Panc1 (cell line): ENCODE results near the gene PLPP1. TPM values are rescaled to one million over a fixed set of nuclear protein-coding genes. Genes with fewer than 3 reads are reported as not detected.

ENCODE experiments used
- ATAC-seq: fragments of 200-7000 bp; cut with Tn5 transposase; 2 replicates; pipeline ENCODE4 v1.9.1; 2020; ENCODE audit warnings: mild to moderate bottlenecking, moderate library complexity
- BruUV-seq: library from RNA; stranded (reverse); fragments of 400-500 nt; replicated peaks from 2 replicates; lab custom pipeline; 2021; lab: Mats Ljungman, UMichigan
- CTCF ChIA-PET: fragments of 300-600 bp; sonication (Branson Sonifier 250); formaldehyde crosslinking; loops from one replicate; lab custom pipeline; 2022; ENCODE audit warnings: antibody characterized with exemption; lab: Charles Lee
- POLR2A ChIA-PET: fragments of 300-600 bp; sonication (Branson Sonifier 250); formaldehyde crosslinking; loops from one replicate; lab custom pipeline; 2022; ENCODE audit warnings: antibody characterized with exemption; lab: Charles Lee
- DNase-seq: peaks from one replicate; pipeline ENCODE4 v3.0.0-alpha.2; 2010; ENCODE audit warnings: low read depth, low spot score
- H3K27ac ChIP-seq: 2 replicates; pipeline ENCODE4 v1.5.1; 2011; ENCODE audit warnings: mild to moderate bottlenecking, low read length, inconsistent platforms
- H3K27me3 ChIP-seq: fragments of 200-500 bp; sonication (Bioruptor generic); 2 replicates; pipeline ENCODE4 v1.6.0; 2014; ENCODE audit warnings: low read length, inconsistent platforms; ENCODE audit not compliant: control insufficient read depth, insufficient read depth
- H3K36me3 ChIP-seq: fragments of 200-500 bp; sonication (Bioruptor generic); 2 replicates; pipeline ENCODE4 v1.5.1; 2014; ENCODE audit warnings: inconsistent platforms, mild to moderate bottlenecking, low read length, moderate library complexity; ENCODE audit not compliant: control insufficient read depth, insufficient read depth
- H3K4me1 ChIP-seq: 2 replicates; pipeline ENCODE4 v1.5.1; 2011; ENCODE audit warnings: inconsistent platforms, mild to moderate bottlenecking, low read length, moderate library complexity; ENCODE audit not compliant: control insufficient read depth, insufficient read depth
- H3K4me3 ChIP-seq, 2 experiments: 2 replicates each; pipeline ENCODE4 v1.5.1; 2011 to 2012; ENCODE audit warnings: low read depth in 2 of 2, low read length in 2 of 2, mild to moderate bottlenecking in 2 of 2, inconsistent platforms in 1 of 2, moderate library complexity in 1 of 2
- H3K9me3 ChIP-seq: fragments of 200-500 bp; sonication (Bioruptor generic); 2 replicates; pipeline ENCODE4 v1.5.1; 2014; ENCODE audit warnings: low read depth, mild to moderate bottlenecking, inconsistent platforms, low read length, moderate library complexity; ENCODE audit not compliant: control insufficient read depth, insufficient read depth
- POLR2AphosphoS5 ChIP-seq: IDR thresholded peaks from 2 replicates; pipeline ENCODE4 v1.6.1; 2012; ENCODE audit warnings: mild to moderate bottlenecking, low read depth, low read length, moderate library complexity
- REST ChIP-seq, 2 experiments: IDR thresholded peaks; 2 replicates each; pipeline ENCODE4 v1.6.1; 2011 to 2012; ENCODE audit warnings: low read depth in 2 of 2, control low read depth in 1 of 2, low read length in 1 of 2, mild to moderate bottlenecking in 1 of 2, moderate library complexity in 1 of 2; ENCODE audit not compliant: insufficient read depth in 1 of 2
- SIN3A ChIP-seq: IDR thresholded peaks from 2 replicates; pipeline ENCODE4 v1.6.1; 2012; ENCODE audit warnings: low read depth, mild to moderate bottlenecking, low read length, moderate library complexity, borderline replicate concordance; ENCODE audit not compliant: insufficient read depth
- TCF7L2 ChIP-seq: IDR thresholded peaks from 2 replicates; pipeline ENCODE4 v1.6.1; 2011; ENCODE audit warnings: mild to moderate bottlenecking, low read depth, low read length, inconsistent platforms
- in situ Hi-C: cut with HindIII; loops from 2 replicates; pipeline ENCODE4 v1.10.0; 2016; ENCODE audit warnings: low sequenced_read_pairs, low pct_unique_long_range_greater_than_20kb
- intact Hi-C: fragments of 100-400 bp; cut with micrococcal nuclease; formaldehyde crosslinking; loops from one replicate; pipeline ENCODE4 v1.10.0; 2022; ENCODE audit not compliant: unreplicated experiment
- total RNA-seq: library from RNA; stranded (reverse); gene quantifications from one replicate; pipeline ENCODE4 v1.2.1, GENCODE V29; 2021; ENCODE audit not compliant: unreplicated experiment
- TF ChIP-seq, protein P1 (sequence below): fragments of 450-650 bp; IDR thresholded peaks from 2 replicates; pipeline ENCODE4 v1.5.1; 2017; ENCODE audit warnings: mild to moderate bottlenecking

The PLPP1 gene
- total RNA-seq, 1 experiment from 2014 or later: 35.7 TPM

DNA sequence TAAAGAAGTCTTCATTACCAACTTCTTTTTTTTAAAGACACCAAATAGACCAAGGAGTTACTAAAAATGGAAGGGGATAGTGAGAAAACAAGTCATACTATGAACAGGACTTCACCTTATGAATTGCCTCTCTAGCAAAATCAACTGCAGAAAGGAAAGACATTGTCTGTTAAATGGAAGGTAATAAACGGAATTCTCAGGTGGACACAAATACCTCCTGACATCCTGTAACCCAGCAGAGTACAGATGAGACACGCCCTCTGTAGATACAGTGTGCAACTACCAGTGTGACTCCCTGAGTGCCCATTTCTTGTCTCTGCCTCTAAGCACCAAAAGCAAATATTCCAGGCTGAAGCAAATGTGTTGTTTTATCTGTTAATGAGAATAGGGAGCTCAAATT, 12.2 kb upstream of the PLPP1 start:
- no peaks in the 10 kb centered on the region for H3K27me3 ChIP-seq
- H3K27ac ChIP-seq: no peak overlapping the region
- H3K4me3 ChIP-seq: no peak overlapping the region
- no peaks in the 10 kb centered on the region for H3K9me3 ChIP-seq
- in situ Hi-C loops: no loop called here
- H3K4me1 ChIP-seq: no peaks in the 10 kb centered on the region
- H3K36me3 ChIP-seq: no peaks in the 10 kb centered on the region
- POLR2A ChIA-PET: no interaction called here
- BruUV-seq: no TSS peak
- intact Hi-C loops: no loop called here
- no peak for DNase-seq
- no peak for ATAC-seq
- TF ChIP-seq REST (IDR thresholded peaks at IDR 0.05; ENCODE audit: insufficient read depth in 1 of 2, low read depth in 2 of 2, low read length in 1 of 2) (no peak), POLR2AphosphoS5 (no peak), SIN3A (no peak), TCF7L2 (no peak)
- TF ChIP-seq, protein P1, sequence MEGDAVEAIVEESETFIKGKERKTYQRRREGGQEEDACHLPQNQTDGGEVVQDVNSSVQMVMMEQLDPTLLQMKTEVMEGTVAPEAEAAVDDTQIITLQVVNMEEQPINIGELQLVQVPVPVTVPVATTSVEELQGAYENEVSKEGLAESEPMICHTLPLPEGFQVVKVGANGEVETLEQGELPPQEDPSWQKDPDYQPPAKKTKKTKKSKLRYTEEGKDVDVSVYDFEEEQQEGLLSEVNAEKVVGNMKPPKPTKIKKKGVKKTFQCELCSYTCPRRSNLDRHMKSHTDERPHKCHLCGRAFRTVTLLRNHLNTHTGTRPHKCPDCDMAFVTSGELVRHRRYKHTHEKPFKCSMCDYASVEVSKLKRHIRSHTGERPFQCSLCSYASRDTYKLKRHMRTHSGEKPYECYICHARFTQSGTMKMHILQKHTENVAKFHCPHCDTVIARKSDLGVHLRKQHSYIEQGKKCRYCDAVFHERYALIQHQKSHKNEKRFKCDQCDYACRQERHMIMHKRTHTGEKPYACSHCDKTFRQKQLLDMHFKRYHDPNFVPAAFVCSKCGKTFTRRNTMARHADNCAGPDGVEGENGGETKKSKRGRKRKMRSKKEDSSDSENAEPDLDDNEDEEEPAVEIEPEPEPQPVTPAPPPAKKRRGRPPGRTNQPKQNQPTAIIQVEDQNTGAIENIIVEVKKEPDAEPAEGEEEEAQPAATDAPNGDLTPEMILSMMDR: no peak
- CTCF ChIA-PET: no interaction called here

DNA sequence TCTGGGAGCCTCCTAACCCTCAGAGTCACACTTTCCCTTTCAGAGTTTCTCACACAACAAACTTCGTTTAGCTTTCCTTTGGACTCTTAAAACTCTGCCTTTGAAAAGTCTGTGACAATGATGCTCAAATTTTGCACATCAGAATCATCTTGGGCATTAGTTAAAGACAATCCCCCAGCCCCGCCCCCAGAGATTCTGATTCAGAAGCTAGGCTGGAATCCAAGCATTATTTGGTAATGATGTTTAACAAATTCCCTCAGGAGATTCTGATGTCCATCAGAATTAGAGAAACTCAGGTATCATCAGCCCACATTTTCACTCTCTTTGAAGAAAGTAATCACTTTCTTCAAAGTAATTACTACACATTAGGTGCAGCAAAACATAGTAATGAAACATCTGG, 9.6 kb upstream of the PLPP1 start:
- ChIA-PET CTCF (no interaction called here), POLR2A (no interaction called here)
- TF ChIP-seq TCF7L2 (no peak), REST (IDR thresholded peaks at IDR 0.05; ENCODE audit: insufficient read depth in 1 of 2, low read depth in 2 of 2, low read length in 1 of 2) (no peak), POLR2AphosphoS5 (no peak), SIN3A (no peak)
- TF ChIP-seq, protein P1: no peak
- Histone ChIP-seq H3K27me3 (no peaks in the 10 kb centered on the region), H3K27ac (no peak overlapping the region), H3K4me1 (no peaks in the 10 kb centered on the region), H3K4me3 (no peak overlapping the region), H3K36me3 (no peaks in the 10 kb centered on the region), H3K9me3 (no peaks in the 10 kb centered on the region)
- in situ Hi-C loops: no loop called here
- ATAC-seq (no peak), DNase-seq (no peak)
- intact Hi-C loops: no loop called here
- BruUV-seq: no TSS peak
